ENCODE data around the gene ZBTB16.

Gene ZBTB16

DNA sequence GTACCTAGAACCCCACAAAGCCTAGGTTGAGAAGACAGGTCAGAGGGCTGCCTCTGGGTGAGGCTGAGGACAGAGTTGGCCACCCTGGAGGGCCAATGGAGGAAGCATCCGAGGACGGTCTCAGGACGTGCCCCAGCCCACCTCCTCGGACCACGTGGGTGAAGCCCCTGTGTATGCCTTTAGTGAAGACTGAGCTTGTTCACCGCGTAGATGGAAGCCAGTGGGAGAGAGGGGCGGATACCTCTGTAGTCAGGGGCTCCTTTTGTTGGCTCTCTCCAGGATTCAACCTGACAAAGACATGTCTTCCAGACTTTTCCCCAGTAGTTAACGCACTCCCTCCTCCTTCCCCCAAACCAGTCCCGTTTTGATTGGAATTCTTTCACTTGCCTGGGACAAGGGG, 110.7 kb downstream of the ZBTB16 start:
- no peak for DNase-seq

DNA sequence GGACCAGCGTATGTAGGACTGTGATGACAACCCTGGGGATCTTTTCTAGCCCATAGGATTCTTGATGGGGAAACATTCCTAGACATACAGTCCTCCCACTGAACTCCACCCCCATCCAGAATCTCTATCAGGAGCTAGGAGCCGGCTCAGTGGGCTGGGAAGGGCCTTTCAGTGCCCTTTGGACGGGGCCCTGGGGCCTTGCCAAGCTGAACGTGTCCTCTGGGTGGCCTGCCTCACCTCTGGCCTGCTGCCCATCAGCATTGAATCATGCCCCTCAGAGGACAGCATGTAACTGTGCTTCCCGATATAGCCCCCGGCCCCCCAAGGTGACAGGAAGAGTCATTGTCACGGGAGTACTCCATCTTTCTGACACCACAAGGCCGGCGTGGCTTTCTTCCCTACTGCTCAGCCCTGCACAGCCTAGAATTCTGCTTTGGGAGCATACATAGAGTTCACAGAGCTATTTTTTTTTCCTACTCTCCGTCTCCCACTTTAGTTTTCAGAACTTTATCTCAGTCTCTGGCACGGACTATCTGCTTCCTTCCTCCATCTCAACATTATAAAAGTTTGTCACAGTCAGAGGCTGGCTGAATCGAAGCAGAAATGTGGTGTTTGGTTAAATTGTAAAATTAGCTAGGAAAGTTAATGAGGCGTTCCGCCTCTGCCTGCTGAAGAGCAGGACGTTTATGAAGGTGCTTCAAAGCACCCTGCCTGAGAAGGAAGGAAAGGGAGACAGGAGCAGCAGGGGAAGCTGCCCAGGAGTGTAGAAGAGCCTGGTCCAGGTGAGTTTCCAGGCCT, 111.9 kb downstream of the ZBTB16 start:
- DNase-seq = no peak

DNA sequence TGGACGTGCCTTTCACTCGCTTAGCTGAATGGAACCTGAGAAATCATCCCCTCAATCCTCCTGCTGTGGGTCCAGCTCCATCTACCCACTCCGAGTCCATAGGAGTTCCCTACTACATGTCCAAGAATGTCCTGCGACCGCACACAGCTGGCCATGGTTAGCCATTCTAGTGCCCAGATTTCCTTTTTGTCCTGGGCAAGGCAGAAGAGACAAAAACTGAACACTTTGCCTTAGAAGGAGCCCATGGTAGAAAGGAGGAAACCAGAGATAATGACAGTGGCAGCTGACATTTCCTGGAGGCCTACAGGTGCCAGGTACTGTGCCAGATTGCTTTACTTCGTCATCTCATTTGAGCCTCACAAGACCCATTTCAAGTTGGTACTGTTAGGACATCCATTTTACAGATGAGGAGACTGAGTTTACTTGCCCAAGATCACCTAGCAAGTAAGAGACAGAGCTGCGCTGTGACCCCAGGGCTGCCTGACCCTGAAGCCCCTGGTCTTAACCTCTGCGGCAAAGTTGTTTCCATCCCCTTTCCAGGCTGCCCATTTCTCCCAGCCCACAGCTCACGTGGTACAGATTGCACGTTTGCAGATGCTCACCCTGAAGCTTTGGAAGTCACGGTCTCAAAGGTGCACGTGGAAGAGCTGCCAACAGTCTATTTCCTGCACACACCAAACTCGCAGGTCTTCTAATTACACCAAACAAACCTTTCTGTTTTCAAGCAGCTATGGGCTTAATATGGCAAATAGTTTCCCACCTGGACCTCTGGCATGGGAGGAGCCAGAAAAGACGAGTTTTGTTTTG, 112.7 kb downstream of the ZBTB16 start:
- no peak for DNase-seq

- DNase-seq = no peak
Measured at GRCh38 chr11:114172871-114173444, 113.4 kb downstream of the ZBTB16 start.

GRCh38 chr11:114173843-114174242, 114.3 kb downstream of the ZBTB16 start:
- DNase-seq = no peak

GRCh38 chr11:114174712-114175495, 115.4 kb downstream of the ZBTB16 start:
- DNase-seq = no peak

- DNase-seq = no peak
Measured at GRCh38 chr11:114175706-114176105, 116.2 kb downstream of the ZBTB16 start.

- DNase-seq = no peak
Measured at GRCh38 chr11:114176321-114176720, 116.8 kb downstream of the ZBTB16 start.

- no peak for DNase-seq
Measured at GRCh38 chr11:114178656-114179055, 119.1 kb downstream of the ZBTB16 start.

DNA sequence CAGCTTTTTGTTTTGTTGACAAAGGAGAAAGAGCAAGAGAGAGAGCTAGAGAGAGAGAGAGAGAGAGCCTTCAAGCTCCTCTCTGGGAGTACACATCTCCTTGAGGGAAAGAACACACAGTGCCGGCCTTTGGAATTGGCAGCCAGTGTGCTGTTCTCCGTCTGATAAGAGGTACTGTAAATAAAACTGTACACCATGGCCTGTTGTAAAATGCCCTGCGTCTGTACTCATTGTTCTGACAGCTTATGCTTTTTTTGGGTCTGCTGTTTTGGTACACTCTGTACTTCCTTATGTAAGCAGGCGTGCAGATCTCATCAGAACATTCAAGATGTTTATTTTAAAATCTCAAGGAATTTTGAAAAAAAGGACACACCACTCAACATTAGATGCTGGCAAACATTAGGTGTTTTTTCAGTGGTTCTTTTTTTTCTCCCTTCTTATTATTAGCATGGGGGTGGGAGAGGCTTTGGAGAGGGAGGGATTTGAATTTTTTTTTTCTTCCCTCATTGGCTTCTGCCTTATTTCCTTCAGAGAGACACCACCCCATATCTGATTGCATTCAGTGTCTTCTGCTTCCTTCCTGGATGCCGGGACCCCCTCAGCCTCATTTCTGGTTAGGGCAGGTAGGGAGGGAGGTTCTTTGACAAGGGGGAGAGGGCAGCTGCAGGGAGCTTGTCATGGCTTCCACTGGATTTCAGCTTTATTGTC, 119.9 kb downstream of the ZBTB16 start:
- no peak for DNase-seq

DNA sequence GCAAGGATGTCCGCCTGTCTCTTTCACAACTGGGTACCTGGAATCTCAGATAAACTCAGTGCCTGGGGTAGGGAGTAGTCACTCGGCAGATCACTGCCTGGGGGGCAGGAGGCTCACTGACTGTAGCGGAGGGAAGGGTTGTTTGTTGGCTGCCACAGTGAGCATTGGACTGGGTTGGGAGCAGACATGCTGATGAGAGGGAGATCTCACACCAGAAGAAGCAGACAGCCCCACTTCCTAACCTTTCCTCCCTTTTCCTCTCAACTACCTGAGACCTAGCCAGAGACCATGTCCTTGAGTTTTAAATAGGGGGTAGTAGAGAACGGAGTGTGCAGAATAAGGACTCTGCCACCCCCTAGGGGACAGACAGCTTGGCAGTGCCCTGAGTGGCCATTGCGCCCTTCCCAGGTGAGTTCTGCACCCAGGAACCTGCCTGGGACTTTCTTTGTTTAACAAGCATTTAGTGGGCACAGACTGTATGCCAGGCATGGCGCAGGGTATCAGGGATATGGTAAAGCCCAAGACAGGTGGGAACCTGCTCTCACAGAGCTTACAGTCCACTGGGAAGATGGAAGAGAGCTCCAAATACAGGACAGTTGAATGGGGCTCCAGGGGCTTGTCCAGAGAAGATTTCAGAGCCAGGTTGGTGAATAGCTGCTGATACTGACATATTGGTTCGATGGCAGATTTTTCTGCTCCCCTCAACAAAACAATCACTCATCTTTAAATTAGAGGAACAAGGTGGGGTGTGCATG, 121.0 kb downstream of the ZBTB16 start:
- DNase-seq = peak; percentile 11

GRCh38 chr11:114181195-114181594, 121.7 kb downstream of the ZBTB16 start:
- no peak for DNase-seq

DNA sequence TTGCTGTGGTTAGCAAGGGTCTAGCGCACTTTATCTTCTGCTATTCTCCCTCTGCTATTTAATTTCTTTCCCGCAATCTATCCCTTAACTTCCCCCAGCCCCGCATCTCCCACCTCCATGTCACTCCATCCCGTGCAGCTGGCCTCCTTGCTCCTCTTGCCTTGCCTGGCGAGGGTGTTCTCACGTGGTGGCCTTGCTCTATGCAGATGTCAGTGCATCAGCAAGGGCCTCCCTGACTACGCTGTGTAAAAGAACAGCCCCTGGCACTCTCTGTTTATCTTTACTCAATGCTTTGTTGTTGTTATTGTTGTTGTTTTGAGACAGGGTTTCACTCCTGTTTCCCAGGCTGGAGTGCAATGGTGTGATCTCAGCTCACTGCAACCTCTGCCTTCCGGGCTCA, 122.2 kb downstream of the ZBTB16 start:
- no peak for DNase-seq

- no peak for DNase-seq
Measured at GRCh38 chr11:114182471-114183043, 123.0 kb downstream of the ZBTB16 start.

- no peak for DNase-seq
Measured at GRCh38 chr11:114183044-114183511, 123.6 kb downstream of the ZBTB16 start.

DNA sequence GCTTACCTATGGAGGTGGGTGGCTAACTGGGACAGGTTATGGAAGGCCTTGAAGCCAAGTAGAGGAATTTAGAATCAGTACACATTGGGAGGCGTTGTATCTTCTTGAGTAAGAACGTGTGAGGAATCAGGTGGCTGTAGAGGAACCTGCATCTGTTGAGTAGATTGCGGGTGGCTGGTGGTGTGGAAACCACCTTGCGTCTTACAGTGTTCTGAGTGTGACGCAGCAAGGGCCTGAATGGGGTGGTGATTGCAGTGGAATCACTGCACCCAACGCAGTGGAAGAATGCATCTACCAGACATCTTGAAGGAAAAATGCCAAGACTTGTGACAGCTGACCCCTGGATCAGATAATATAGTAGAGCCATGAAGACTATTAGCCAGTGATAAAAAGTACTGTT, 125.9 kb downstream of the ZBTB16 start:
- no peak for DNase-seq

GRCh38 chr11:114187173-114187572, 127.7 kb downstream of the ZBTB16 start:
- DNase-seq = no peak

DNA sequence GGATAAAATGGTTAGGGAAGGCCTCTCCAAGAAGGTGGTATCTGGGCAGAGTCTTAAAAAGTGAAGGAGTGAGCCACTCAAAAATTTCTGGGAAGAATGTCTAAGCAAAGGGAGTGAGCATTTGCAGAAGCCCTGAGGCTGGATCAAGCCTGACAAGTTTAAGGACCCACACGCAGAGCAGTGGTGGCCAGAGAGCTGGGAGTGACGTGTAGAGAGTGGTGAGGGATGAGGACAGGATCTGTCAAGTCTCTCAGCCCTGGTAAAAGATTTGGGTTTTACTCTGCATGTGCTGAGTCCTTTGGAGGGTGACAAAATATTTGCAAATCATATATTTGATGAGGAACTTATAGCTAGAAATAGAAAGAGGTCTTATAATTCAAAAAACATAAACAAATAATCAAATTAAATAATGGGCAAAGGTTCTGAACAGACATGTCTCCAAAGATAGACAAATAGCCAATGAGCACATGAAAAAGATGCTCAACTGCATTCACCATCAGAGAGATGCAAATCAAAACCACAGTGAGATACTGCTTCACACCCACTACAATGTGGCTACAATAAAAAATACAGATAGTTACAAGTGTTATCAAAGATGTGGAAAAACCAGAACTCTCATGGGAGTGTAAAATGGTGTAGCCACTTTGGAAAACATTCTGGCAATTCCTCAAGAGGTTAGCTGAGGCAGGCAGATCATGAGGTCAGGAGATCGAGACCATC, 129.5 kb downstream of the ZBTB16 start:
- no peak for DNase-seq

GRCh38 chr11:114190630-114191029, 131.1 kb downstream of the ZBTB16 start:
- no peak for DNase-seq

DNA sequence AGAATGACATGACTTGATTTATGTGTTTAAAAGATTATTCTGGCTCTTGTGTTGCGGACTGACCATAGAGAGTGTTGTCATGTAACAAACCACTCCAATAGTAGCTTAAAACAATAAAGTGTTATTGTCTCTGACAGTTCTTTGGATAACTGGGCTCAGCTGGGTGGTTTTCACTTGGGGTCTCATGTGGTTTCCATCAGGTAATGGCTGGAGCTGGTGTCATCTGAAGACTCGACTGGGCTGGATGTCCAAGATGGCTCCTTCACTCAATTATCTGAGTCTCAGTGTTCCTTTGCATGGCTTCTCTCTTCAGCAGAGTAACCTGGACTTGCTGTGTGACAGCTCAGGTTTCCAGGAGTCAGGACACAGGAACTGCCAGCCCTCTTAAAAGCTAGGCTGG, 132.4 kb downstream of the ZBTB16 start:
- no peak for DNase-seq
